Measurements from ENCODE around the gene VWA3A. TPM values are rescaled to one million over a fixed set of nuclear protein-coding genes. Genes with fewer than 3 reads are reported as not detected.

Gene VWA3A
- total and polyA plus RNA-seq, 2 donors (not counting 3 experiments of a cell fraction or from before 2014, with no cell fraction given), result 0.12 to 0.84 TPM

- no peaks in the 10 kb centered on the region for H4K20me1 ChIP-seq (replicated peaks; ENCODE audit: control insufficient read depth, extremely low read depth, insufficient read depth, low read length)
- FAIRE-seq (no peak), DNase-seq (ENCODE audit: low read depth, low spot score) (no peak)
- no peaks in the 10 kb centered on the region for H3K9me3 ChIP-seq (replicated peaks; ENCODE audit: control insufficient read depth, insufficient read depth, low read length)
- TF ChIP-seq, protein P1, sequence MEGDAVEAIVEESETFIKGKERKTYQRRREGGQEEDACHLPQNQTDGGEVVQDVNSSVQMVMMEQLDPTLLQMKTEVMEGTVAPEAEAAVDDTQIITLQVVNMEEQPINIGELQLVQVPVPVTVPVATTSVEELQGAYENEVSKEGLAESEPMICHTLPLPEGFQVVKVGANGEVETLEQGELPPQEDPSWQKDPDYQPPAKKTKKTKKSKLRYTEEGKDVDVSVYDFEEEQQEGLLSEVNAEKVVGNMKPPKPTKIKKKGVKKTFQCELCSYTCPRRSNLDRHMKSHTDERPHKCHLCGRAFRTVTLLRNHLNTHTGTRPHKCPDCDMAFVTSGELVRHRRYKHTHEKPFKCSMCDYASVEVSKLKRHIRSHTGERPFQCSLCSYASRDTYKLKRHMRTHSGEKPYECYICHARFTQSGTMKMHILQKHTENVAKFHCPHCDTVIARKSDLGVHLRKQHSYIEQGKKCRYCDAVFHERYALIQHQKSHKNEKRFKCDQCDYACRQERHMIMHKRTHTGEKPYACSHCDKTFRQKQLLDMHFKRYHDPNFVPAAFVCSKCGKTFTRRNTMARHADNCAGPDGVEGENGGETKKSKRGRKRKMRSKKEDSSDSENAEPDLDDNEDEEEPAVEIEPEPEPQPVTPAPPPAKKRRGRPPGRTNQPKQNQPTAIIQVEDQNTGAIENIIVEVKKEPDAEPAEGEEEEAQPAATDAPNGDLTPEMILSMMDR (IDR thresholded peaks at IDR 0.05; ENCODE audit: extremely low read depth in 1 of 2, insufficient read depth in 1 of 2, low read depth in 1 of 2, low read length in 2 of 2), result no peak
- TF ChIP-seq MYC (IDR thresholded peaks at IDR 0.05; ENCODE audit: low read depth, low read length) (no peak), POLR2AphosphoS5 (IDR thresholded peaks at IDR 0.05; ENCODE audit: insufficient read depth, low read depth, low read length) (no peak), FOS (IDR thresholded peaks at IDR 0.05; ENCODE audit: borderline replicate concordance, insufficient read depth, low read length) (no peak), EZH2 (IDR thresholded peaks at IDR 0.05; ENCODE audit: borderline replicate concordance, low read depth, low read length, severe bottlenecking) (no peak), MAX (IDR thresholded peaks at IDR 0.05; ENCODE audit: insufficient read depth, insufficient read length) (no peak), POLR2A (IDR thresholded peaks at IDR 0.05; ENCODE audit: low read depth, low read length) (no peak), GATA2 (IDR thresholded peaks at IDR 0.05; ENCODE audit: insufficient read depth, insufficient read length, low read depth, low read length) (no peak), JUN (IDR thresholded peaks at IDR 0.05; ENCODE audit: borderline replicate concordance, insufficient read depth, insufficient read length, low read depth) (no peak)
- intact Hi-C loops (cut with micrococcal nuclease) (loop anchor here (5.0 kb wide), 1 partner anchor 52 kb away; no protein-coding TSS in a partner anchor), dilution Hi-C loops (cut with MboI; ENCODE audit: extremely low pct_ligation_motif_present, low sequenced_read_pairs) (no loop called here)
- H3K36me3 ChIP-seq (ENCODE audit: control insufficient read depth in 2 of 2, extremely low read depth in 1 of 2, insufficient read depth in 2 of 2, low read length in 2 of 2), result no peaks in the 10 kb centered on the region
- ChIA-PET POLR2A (no interaction called here), CTCF (interaction anchor here (1.2 to 2.9 kb wide), 3 partner anchors 14 to 97 kb away, joined by 3 to 14 read pairs (median 14); no protein-coding TSS in a partner anchor)
- H3K4me1 ChIP-seq (ENCODE audit: control insufficient read depth, extremely low read depth, insufficient read depth, low read length), result no peaks in the 10 kb centered on the region
- H3K4me2 ChIP-seq (ENCODE audit: insufficient read depth, low read length), result no peak overlapping the region
- BruUV-seq (replicated peaks), result no TSS peak
- H3K4me3 ChIP-seq (replicated peaks in 1 of 3; ENCODE audit: insufficient read depth in 1 of 3, low read depth in 1 of 3, low read length in 3 of 3), result no peak overlapping the region
- H3K79me2 ChIP-seq (ENCODE audit: control insufficient read depth, insufficient read depth, low read length), result no peaks in the 10 kb centered on the region
- H3K9ac ChIP-seq (replicated peaks; ENCODE audit: extremely low read depth, insufficient read depth, low read length), result no peak overlapping the region
- H2AFZ ChIP-seq (ENCODE audit: low read depth, low read length), result no peak overlapping the region
- no peaks in the 10 kb centered on the region for H3K9me1 ChIP-seq (replicated peaks; ENCODE audit: control insufficient read depth, extremely low read depth, insufficient read depth, low read length)
- H3K27me3 ChIP-seq (ENCODE audit: control insufficient read depth in 2 of 2, insufficient read depth in 2 of 2, low read length in 2 of 2), result no peaks in the 10 kb centered on the region
- H3K27ac ChIP-seq (ENCODE audit: insufficient read depth, low read depth, low read length), result no peak overlapping the region
Observed at GRCh38 chr16:22174642-22175041, 82.3 kb downstream of the VWA3A start.

All from endothelial cell of umbilical vein (primary cell).